ENCODE measurements around the gene FARS2.

Gene FARS2

DNA sequence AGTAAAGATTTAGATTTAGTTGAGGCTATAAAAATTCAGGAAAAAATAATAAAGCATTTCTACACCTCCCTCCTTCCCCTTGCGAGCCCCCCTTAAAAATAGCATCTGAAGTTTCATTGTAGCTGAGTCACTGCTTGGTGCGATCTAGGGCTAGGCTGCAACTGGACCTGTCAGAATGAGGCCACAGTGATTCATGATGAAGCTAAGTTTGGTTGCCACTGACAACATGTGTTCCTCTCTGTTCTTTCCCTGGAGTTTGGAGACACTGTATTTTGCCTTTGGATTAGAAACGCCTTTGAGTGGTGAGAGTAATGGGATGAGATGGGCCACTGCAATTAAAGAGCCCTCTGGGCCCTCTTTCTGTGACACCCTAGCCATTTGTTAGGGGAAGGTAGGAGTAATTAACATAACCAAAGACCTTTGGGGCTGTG is 411.3 kb downstream of the FARS2 start:
- Histone ChIP-seq H2BK5ac (ENCODE audit: low read depth, low read length, poor library complexity) (no peak overlapping the region), H4K12ac (ENCODE audit: low read depth, low read length) (no peak overlapping the region), H3K4me1 (ENCODE audit: control insufficient read depth in 1 of 2, insufficient read depth in 2 of 2, low read length in 2 of 2) (no peaks in the 10 kb centered on the region), H4K91ac (ENCODE audit: low read depth, low read length) (no peak overlapping the region), H3K4me3 (ENCODE audit: low read depth, low read length) (no peak overlapping the region), H3K18ac (ENCODE audit: low read length) (no peak overlapping the region), H3K9ac (ENCODE audit: low read length) (no peak overlapping the region), H2AFZ (ENCODE audit: insufficient read depth, low read length, poor library complexity) (no peak overlapping the region), H3K79me1 (ENCODE audit: low read length) (no peaks in the 10 kb centered on the region), H3K23ac (ENCODE audit: low read length) (no peak overlapping the region), H3K27ac (ENCODE audit: low read depth, low read length) (no peak overlapping the region), H3K27me3 (ENCODE audit: insufficient read depth, low read length) (no peaks in the 10 kb centered on the region), H3K79me2 (ENCODE audit: control insufficient read depth, insufficient read depth, low read length, poor library complexity) (no peaks in the 10 kb centered on the region), H4K8ac (ENCODE audit: low read depth, low read length) (no peak overlapping the region), H3K9me3 (ENCODE audit: insufficient read depth, low read depth, low read length) (no peaks in the 10 kb centered on the region), H3K4me2 (ENCODE audit: low read length) (no peak overlapping the region), H3K36me3 (ENCODE audit: control insufficient read depth in 1 of 2, insufficient read depth in 2 of 2, low read length in 2 of 2) (no peaks in the 10 kb centered on the region), H2BK120ac (ENCODE audit: insufficient read depth, low read length, poor library complexity) (no peak overlapping the region), H2BK12ac (ENCODE audit: low read length) (no peak overlapping the region), H2AK5ac (ENCODE audit: low read length) (no peak overlapping the region), H3K14ac (ENCODE audit: low read length) (no peak overlapping the region), H3K4ac (ENCODE audit: low read depth, low read length) (no peak overlapping the region)
- DNase-seq: peak in 1 of 2 donors; percentile 37
- WGBS (ENCODE audit: extremely low coverage, insufficient coverage, insufficient read length): no CpG with 5 or more reads among the region's 3 CpGs

DNA sequence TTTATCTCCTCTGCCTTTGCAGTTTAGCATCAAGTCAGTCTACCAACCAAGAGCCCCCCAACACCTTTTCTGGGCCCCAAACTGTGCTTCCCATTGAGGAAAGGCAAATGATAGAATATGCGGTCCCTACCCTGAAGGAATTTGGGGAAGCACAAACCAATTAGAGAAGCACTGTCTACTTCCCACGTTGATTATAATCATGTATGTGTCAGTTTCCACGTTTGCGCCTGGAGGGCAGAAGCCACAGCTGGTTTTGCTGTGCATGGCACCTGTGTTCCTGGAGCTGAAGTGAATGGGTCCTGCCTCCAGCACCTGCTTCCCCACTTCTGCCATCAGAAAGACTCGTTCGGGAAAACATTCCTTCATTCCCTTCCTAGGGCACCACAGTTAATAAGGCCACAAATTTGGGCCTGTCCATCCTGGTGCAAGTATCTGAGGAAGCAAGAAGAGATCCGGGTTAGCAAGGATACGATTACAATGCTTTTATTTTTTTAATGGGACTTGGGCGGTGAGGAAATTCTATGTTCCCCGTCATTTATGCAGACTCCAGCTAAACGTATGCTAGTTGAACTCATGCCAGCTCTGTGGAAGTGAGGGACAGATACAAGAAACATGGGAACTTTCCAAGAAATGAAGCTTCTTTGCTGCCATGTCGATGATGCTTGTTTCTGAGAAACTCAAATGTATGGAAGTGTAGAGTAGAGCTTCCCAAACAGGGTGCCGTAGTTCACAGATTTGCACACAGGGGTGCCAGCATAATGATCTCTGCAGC is 411.9 kb downstream of the FARS2 start:
- Histone ChIP-seq H2BK12ac (ENCODE audit: low read length) (no peak overlapping the region), H4K91ac (ENCODE audit: low read depth, low read length) (no peak overlapping the region), H4K8ac (ENCODE audit: low read depth, low read length) (no peak overlapping the region), H3K14ac (ENCODE audit: low read length) (no peak overlapping the region), H3K23ac (ENCODE audit: low read length) (no peak overlapping the region), H3K79me1 (ENCODE audit: low read length) (no peaks in the 10 kb centered on the region), H2BK120ac (ENCODE audit: insufficient read depth, low read length, poor library complexity) (no peak overlapping the region), H3K9ac (ENCODE audit: low read length) (no peak overlapping the region), H3K4me1 (ENCODE audit: control insufficient read depth in 1 of 2, insufficient read depth in 2 of 2, low read length in 2 of 2) (no peaks in the 10 kb centered on the region), H3K36me3 (ENCODE audit: control insufficient read depth in 1 of 2, insufficient read depth in 2 of 2, low read length in 2 of 2) (no peaks in the 10 kb centered on the region), H2BK5ac (ENCODE audit: low read depth, low read length, poor library complexity) (no peak overlapping the region), H2AFZ (ENCODE audit: insufficient read depth, low read length, poor library complexity) (no peak overlapping the region), H3K27me3 (ENCODE audit: insufficient read depth, low read length) (no peaks in the 10 kb centered on the region), H3K18ac (ENCODE audit: low read length) (no peak overlapping the region), H3K79me2 (ENCODE audit: control insufficient read depth, insufficient read depth, low read length, poor library complexity) (no peaks in the 10 kb centered on the region), H3K9me3 (ENCODE audit: insufficient read depth, low read depth, low read length) (no peaks in the 10 kb centered on the region), H3K27ac (ENCODE audit: low read depth, low read length) (no peak overlapping the region), H4K12ac (ENCODE audit: low read depth, low read length) (no peak overlapping the region), H3K4me3 (ENCODE audit: low read depth, low read length) (no peak overlapping the region), H2AK5ac (ENCODE audit: low read length) (no peak overlapping the region), H3K4me2 (ENCODE audit: low read length) (no peak overlapping the region), H3K4ac (ENCODE audit: low read depth, low read length) (no peak overlapping the region)
- peak in 1 of 2 donors; percentile 15 for DNase-seq
- no CpG with 5 or more reads among the region's 13 CpGs for WGBS (ENCODE audit: extremely low coverage, insufficient coverage, insufficient read length)

DNA sequence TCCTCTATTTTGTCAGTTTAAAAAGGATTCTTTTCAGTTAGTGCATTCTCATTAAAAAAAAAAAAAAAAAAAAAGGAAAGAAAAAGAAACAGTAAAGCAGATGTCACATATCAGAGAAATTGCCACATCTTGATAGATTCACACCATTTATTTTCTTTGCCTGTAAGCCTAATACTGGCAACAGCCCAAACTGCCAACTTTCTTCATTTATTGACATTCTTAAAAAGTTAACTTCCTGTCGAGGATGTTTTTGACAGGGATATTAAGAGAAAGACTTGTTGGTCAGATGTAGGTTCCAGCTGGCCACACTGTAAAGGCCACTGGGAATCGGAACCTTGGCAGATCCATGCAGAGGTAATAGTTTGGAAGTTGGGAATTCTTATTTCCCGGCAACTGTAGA is 412.8 kb downstream of the FARS2 start:
- no peak overlapping the region for H4K8ac ChIP-seq (ENCODE audit: low read depth, low read length)
- H3K4ac ChIP-seq (ENCODE audit: low read depth, low read length): no peak overlapping the region
- no peak overlapping the region for H2AFZ ChIP-seq (ENCODE audit: insufficient read depth, low read length, poor library complexity)
- H3K4me3 ChIP-seq (ENCODE audit: low read depth, low read length): no peak overlapping the region
- H3K4me1 ChIP-seq (ENCODE audit: control insufficient read depth in 1 of 2, insufficient read depth in 2 of 2, low read length in 2 of 2): no peaks in the 10 kb centered on the region
- DNase-seq: no peak
- H3K79me2 ChIP-seq (ENCODE audit: control insufficient read depth, insufficient read depth, low read length, poor library complexity): no peaks in the 10 kb centered on the region
- H3K36me3 ChIP-seq (ENCODE audit: control insufficient read depth in 1 of 2, insufficient read depth in 2 of 2, low read length in 2 of 2): no peaks in the 10 kb centered on the region
- H3K79me1 ChIP-seq (ENCODE audit: low read length): no peaks in the 10 kb centered on the region
- no peak overlapping the region for H4K12ac ChIP-seq (ENCODE audit: low read depth, low read length)
- H2AK5ac ChIP-seq (ENCODE audit: low read length): no peak overlapping the region
- H3K27me3 ChIP-seq (ENCODE audit: insufficient read depth, low read length): no peaks in the 10 kb centered on the region
- no peak overlapping the region for H2BK120ac ChIP-seq (ENCODE audit: insufficient read depth, low read length, poor library complexity)
- H2BK12ac ChIP-seq (ENCODE audit: low read length): no peak overlapping the region
- H4K91ac ChIP-seq (ENCODE audit: low read depth, low read length): no peak overlapping the region
- no CpG with 5 or more reads among the region's 3 CpGs for WGBS (ENCODE audit: extremely low coverage, insufficient coverage, insufficient read length)
- H2BK5ac ChIP-seq (ENCODE audit: low read depth, low read length, poor library complexity): no peak overlapping the region
- H3K4me2 ChIP-seq (ENCODE audit: low read length): no peak overlapping the region
- H3K18ac ChIP-seq (ENCODE audit: low read length): no peak overlapping the region
- H3K27ac ChIP-seq (ENCODE audit: low read depth, low read length): no peak overlapping the region
- no peak overlapping the region for H3K9ac ChIP-seq (ENCODE audit: low read length)
- H3K23ac ChIP-seq (ENCODE audit: low read length): no peak overlapping the region
- H3K14ac ChIP-seq (ENCODE audit: low read length): no peak overlapping the region
- H3K9me3 ChIP-seq (ENCODE audit: insufficient read depth, low read depth, low read length): no peaks in the 10 kb centered on the region

DNA sequence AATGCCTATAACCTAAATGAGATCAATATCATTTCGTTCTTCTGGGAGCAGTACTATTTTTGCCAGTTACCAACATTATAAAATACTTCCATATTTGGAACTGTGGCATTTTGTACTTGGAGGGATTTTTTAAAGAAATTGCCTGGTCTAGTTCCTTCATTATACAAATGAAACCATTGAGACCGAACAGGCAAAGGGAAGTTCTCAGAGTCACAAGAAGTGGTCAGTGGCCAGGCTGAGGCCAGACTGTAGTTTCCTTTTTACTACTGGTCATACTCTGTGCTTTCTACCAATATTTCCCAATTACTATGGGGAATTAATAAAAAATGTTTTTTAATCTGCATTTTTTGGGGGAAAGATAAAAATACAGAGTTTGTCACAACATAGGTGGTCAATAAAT is 413.4 kb downstream of the FARS2 start:
- Histone ChIP-seq H3K79me2 (ENCODE audit: control insufficient read depth, insufficient read depth, low read length, poor library complexity) (no peaks in the 10 kb centered on the region), H4K91ac (ENCODE audit: low read depth, low read length) (no peak overlapping the region), H4K8ac (ENCODE audit: low read depth, low read length) (no peak overlapping the region), H3K9ac (ENCODE audit: low read length) (no peak overlapping the region), H3K4ac (ENCODE audit: low read depth, low read length) (no peak overlapping the region), H3K23ac (ENCODE audit: low read length) (no peak overlapping the region), H3K9me3 (ENCODE audit: insufficient read depth, low read depth, low read length) (no peaks in the 10 kb centered on the region), H2BK12ac (ENCODE audit: low read length) (no peak overlapping the region), H2BK120ac (ENCODE audit: insufficient read depth, low read length, poor library complexity) (no peak overlapping the region), H4K12ac (ENCODE audit: low read depth, low read length) (no peak overlapping the region), H3K79me1 (ENCODE audit: low read length) (no peaks in the 10 kb centered on the region), H3K27me3 (ENCODE audit: insufficient read depth, low read length) (no peaks in the 10 kb centered on the region), H2AK5ac (ENCODE audit: low read length) (no peak overlapping the region), H3K14ac (ENCODE audit: low read length) (no peak overlapping the region), H3K36me3 (ENCODE audit: control insufficient read depth in 1 of 2, insufficient read depth in 2 of 2, low read length in 2 of 2) (no peaks in the 10 kb centered on the region), H3K18ac (ENCODE audit: low read length) (no peak overlapping the region), H3K4me1 (ENCODE audit: control insufficient read depth in 1 of 2, insufficient read depth in 2 of 2, low read length in 2 of 2) (no peaks in the 10 kb centered on the region), H3K27ac (ENCODE audit: low read depth, low read length) (no peak overlapping the region), H2BK5ac (ENCODE audit: low read depth, low read length, poor library complexity) (no peak overlapping the region), H3K4me2 (ENCODE audit: low read length) (no peak overlapping the region), H2AFZ (ENCODE audit: insufficient read depth, low read length, poor library complexity) (no peak overlapping the region), H3K4me3 (ENCODE audit: low read depth, low read length) (no peak overlapping the region)
- WGBS (ENCODE audit: extremely low coverage, insufficient coverage, insufficient read length): no CpG with 5 or more reads among the region's 2 CpGs
- DNase-seq: peak in 1 of 2 donors; percentile 24
